ENCODE measurements around the gene PCNX2.

- TF ChIP-seq POLR2A (IDR thresholded peaks at IDR 0.05; ENCODE audit: low read length) (no peak), GATA1 (IDR thresholded peaks at IDR 0.05; ENCODE audit: low read depth, low read length) (no peak)
Observed at GRCh38 chr1:232991238-232991637, 304.3 kb downstream of the PCNX2 start.
